T-helper 2 cell treated with Interferon-gamma antibody and Interleukin-4, amounts not matched to agents 100 ng/mL and 5 ng/mL, for 36 hours (primary cell): ENCODE measurements around the gene BAHCC1. TPM values are rescaled to one million over a fixed set of nuclear protein-coding genes. Genes with fewer than 3 reads are reported as not detected.

ENCODE experiments used
- intact Hi-C: fragments of 100-400 bp; cut with micrococcal nuclease; formaldehyde crosslinking; loops from one replicate; pipeline ENCODE4 v1.15.1; 2023
- total RNA-seq: library from RNA; stranded (reverse); gene quantifications from 2 replicates; pipeline ENCODE4 v1.2.3, GENCODE V29; 2022

The BAHCC1 gene
- total RNA-seq, 1 donor from 2014 or later, result 0.20 TPM

DNA sequence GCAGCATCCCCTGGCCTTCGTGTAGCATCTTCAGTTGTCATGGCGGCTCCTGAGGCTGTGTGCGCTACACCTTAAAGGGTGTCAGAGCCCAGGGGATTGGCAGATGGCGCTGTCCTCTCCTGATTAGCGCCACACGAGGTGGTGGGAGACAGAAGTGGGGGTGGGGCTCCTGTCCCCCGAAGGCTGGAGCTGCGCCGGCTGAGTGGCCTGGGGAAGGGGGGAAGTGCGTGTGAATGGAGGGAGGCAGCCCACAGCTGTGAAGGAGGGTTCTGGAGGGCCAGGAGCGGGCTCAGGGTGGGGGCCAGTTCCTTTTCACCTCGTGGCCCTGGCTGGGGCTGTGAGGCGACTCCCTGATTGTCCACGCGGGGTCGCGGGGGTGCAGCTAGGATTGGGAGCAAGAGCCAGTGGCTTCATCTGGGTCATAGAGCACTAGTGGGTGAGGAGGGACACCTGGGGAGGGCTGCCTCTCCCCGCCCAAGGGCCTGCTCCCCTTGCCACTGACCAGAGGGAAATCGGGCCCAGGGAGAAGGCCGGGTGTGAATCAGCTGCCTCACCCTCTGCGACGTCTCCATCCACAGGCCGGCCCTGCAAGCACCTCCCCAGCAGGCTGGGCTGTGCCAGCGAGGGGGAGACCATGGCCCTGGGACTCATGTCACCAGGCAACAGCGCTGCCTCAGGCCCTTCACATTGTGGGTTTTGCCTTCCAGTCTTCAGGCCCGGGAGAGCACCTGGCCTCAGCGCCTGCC lies 14.1 kb downstream of the BAHCC1 start:
- intact Hi-C loops, result no loop called here

GRCh38 chr17:81410852-81411251 lies 15.6 kb downstream of the BAHCC1 start:
- intact Hi-C loops, result no loop called here

GRCh38 chr17:81411305-81411704 lies 16.0 kb downstream of the BAHCC1 start:
- intact Hi-C loops, result no loop called here

GRCh38 chr17:81412490-81413093 lies 17.3 kb downstream of the BAHCC1 start:
- intact Hi-C loops, result no loop called here

- intact Hi-C loops, result no loop called here
Observed at GRCh38 chr17:81413497-81414135, 18.4 kb downstream of the BAHCC1 start.

GRCh38 chr17:81414756-81415516 lies 19.7 kb downstream of the BAHCC1 start:
- intact Hi-C loops, result no loop called here

DNA sequence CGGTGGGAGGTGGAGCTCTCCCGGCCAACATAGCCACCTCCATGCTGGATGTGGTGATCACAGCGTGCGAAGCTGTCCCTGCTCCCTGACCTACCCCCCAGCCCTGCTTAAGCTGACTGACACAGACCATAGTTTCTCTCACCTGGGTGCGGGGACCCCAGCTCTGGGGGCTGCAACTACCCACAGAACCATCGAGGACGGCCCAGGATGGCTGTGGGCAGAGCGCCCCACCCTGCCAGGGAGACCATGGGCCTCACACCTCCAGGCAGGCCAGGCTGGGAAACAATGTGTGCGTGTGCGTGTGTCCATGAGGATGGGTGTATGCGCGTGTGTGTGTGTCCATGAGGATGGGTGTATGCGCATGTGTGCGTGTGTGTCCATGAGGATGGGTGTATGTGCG lies 20.4 kb downstream of the BAHCC1 start:
- intact Hi-C loops, result no loop called here

DNA sequence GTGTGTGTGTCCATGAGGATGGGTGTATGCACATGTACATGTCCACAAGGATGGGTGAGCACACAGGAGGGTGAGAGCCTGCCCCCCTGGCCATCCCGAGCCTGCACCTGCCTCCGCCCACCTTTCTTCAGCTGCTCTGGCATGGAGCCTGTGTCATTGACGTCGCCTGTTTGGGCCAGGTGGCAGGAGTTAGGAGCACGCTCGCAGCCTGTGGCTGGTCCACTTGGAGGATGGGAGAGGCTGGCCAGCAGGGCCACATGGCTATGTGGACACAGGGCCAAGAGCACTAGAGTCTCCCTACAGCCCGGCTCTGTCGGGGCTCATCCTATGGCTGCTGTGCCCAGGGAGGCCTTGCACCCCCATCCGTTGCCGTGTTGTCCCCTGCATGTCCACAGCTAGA lies 21.4 kb downstream of the BAHCC1 start:
- intact Hi-C loops, result no loop called here

DNA sequence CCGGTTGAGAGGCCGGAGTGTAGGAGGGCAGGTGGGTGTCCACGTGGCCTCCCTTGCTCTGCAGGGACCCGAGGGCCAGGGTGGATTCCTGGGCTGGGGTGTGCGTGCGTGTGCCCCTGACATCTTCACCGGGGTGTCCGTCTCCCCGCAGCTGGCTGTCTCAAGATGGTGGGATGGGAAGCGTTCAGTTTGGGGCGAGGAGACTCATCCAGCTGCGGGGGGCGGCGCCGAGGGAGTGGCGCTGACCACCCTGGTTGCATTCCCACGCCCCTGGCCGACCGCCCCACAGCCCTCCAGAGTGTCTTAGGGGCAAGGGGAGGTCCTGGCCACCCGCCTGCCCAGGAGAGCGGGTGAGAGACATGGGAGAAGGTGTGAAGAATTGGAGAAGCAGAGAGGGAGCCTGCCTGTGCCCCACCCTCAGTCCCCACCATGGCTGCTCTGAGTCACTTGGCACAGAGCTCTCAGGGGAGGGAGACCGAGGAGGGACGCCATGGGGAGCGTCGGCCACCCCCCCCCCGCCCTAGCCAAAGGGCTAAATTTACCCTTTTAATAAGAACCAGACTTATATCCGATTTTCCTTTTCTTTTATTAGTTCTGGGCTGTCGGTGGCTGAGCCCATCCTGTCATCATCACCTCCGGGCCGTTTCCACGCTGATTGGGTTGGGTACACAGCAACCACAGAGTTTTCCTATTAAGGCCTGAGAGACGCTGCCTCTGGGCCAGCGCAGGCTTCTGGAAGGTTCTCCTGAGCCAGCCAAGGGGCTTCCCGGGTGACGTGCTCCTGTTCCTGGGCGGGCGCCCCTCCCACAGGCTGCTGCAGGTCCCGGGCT lies 22.0 kb downstream of the BAHCC1 start:
- intact Hi-C loops, result no loop called here

DNA sequence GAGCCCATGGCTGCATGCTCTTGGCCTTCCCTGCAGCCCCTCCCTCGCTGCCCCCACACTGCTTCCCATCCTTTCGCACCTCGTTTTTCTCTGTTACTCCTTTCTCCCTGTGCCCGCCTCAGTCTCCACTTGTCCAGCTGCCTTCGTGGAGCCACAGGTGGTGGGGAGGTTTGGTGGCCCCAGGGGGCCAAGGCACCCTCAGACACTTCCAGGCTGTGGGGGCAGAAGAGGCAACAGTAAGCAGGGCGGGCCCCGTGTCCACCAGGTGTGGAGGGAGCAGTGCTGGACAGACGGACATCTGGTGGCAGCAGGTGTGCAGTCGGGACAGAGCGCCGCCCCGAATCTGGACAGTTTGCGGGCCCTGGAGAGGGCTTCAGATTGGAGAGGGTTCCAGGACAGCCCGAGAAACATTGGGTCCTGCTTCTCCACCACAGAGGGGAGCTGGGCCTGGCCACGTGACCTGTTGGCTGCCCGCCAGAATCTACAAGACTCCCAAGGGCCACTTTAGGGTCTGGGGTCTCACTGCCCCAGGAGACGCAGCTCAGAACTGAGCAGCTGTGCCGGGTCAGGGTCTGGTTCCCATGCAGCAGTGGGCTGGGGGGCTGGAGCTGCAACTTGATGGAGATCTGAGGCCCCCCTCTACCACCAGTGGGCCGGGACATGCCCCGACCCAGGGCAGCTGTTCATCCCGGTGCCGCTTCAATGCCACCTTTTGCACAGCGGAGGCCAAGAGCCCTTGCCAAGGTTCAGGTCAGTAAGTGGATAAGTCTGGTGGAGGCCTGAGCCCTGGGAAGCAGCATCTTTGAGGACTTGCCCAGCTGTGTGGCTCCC lies 22.8 kb downstream of the BAHCC1 start:
- intact Hi-C loops, result no loop called here

GRCh38 chr17:81418710-81419318 lies 23.6 kb downstream of the BAHCC1 start:
- intact Hi-C loops, result no loop called here

DNA sequence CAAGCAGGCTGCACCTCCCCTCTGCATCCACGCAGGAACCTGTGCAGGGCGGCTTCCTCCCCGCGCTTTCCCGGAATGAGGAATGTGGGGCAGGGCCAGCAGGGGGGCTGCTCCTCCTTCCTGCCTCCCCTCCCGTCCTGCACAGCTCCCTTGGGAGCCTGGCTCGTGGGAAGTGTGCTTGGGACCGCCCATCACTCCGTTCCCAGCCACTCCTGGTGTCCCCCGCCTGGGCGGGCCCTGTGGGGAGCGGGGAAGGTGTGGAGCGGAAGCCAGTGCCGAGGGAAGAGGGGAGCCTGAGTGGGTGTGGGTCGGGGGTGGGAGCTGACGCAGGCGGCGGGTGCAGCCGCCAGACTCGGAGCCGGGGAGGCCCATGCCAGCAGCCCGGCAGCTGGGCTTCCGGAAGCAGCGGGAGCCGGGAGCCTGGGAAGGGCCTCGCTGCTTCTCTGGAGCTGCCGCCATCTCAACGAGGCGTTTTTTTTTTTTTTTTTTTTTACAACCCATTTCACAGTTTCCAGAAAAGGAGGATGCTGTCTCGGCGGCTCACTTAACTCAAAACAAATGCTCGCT lies 24.1 kb downstream of the BAHCC1 start:
- intact Hi-C loops, result no loop called here

DNA sequence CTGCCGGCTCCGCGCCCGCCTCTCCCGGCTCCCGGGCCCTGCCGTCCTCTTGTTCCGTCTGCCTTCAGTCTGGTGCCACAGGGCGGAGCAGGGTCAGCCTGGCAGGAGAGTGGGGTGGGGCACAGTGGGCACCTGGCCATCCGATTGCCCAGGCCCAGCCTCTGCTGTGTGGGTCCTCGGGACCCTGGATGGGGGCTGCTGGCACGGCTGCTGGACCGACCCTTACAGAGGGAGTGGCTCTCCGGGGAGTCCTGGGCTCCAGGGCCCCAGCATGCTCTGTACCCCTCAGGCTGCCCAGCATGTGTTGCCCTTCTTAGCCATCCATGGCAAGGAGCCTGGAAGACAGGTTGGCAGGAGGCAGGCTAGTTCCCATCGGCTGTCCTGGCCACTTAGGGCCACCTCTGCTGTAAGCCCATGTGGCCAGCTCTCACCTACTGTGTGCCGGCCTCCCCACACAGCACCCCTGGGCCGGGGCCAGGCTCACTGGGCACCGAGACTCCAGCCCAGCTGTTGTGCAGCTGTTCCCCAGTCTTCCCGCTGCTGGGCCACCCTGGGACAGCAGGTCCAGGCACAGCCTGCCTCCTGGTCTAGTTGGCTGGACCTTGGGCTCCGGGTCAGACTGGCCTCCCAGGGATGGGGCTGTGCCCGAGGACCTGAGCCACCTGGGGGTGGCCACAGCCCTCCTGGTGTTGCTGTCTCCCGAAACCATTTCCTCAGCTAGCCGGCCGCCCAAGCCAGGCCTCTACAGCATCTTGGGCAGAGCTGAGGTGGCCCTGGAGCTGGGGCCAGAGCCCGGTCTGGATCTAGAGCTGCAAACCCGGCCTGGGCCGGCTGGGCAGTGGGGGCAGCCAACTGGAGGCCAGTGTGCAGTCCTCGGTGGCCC lies 24.9 kb downstream of the BAHCC1 start:
- intact Hi-C loops, result no loop called here

DNA sequence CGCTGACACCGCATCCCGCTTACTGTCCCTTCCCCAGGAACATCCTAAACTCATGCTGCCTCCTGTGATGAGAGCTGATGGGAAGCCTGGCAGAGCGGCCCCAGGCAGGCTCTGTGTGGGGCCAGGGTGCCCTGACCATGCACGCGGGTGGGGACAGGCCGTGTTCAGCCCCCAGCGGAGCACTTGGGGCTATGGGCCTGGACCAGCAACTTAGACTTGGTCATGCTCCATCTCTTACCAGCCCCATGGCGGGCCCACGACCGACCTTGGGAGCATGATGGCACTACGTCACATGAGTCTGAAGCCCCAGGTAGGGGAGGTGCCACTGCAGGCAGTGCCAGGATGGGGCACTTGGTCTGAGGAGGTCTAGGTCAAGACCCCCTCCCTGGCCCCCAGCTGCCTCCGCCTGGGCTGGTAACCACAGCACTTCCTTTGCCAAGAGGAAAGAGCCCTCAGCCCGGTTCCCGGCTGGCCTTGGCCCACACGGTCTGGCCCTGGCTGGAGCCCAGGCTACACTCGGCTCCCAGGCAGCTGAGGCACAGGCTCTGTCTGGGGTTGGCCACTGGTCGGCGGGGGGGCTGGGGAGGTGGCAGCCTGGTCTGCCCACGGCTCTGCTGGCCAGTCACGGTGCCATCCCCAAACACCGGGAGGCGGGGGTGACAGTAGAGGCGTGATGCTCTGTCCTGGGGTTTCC lies 25.7 kb downstream of the BAHCC1 start:
- intact Hi-C loops, result no loop called here

GRCh38 chr17:81422776-81423697 lies 27.8 kb downstream of the BAHCC1 start:
- intact Hi-C loops, result no loop called here

GRCh38 chr17:81423698-81424071 lies 28.4 kb downstream of the BAHCC1 start:
- intact Hi-C loops, result no loop called here
